GM10248 (cell line): ENCODE measurements around the gene SLC25A31.

Experiments used
- CTCF ChIA-PET: fragments of 300-600 bp; sonication (Branson Sonifier 250); formaldehyde crosslinking; extraction: SDS; loops from one replicate; lab custom pipeline; 2021; ENCODE audit warnings: antibody characterized with exemption; lab: Yijun Ruan, JAX
- POLR2A ChIA-PET: fragments of 350-650 bp; sonication (Branson Sonifier 250); formaldehyde crosslinking; extraction: SDS; loops from one replicate; lab custom pipeline; 2020; ENCODE audit warnings: antibody characterized with exemption; lab: Yijun Ruan, JAX
- DNase-seq: peaks from one replicate; pipeline ENCODE4 v3.0.0; 2012; ENCODE audit errors: extremely low spot score
- CTCF ChIP-seq: IDR thresholded peaks from 2 replicates; pipeline ENCODE4 v1.5.1; 2012; ENCODE audit warnings: mild to moderate bottlenecking, low read depth; ENCODE audit errors: extremely low read depth, missing control alignments, control extremely low read depth

The SLC25A31 gene

GRCh38 chr4:127781300-127782024 lies 51.3 kb downstream of the SLC25A31 start:
- DNase-seq: no peak
- ChIA-PET POLR2A (interaction anchor here (0.6 to 1.4 kb wide), 4 partner anchors 180 to 1314 kb away, joined by 4 to 11 read pairs (median 4); partner anchors contain the start of genes ABHD18, C4orf33, LARP1B and MFSD8), CTCF (interaction anchor here (0.8 to 2.2 kb wide), 4 partner anchors 18 to 184 kb away, joined by 3 to 6 read pairs (median 5); no protein-coding TSS in a partner anchor)
- TF ChIP-seq CTCF: no peak

- no peak for TF ChIP-seq CTCF
- DNase-seq: peak; percentile 94
- ChIA-PET POLR2A (interaction anchor here (0.6 to 1.4 kb wide), 6 partner anchors 8 to 1314 kb away, joined by 4 to 11 read pairs (median 4); partner anchors contain the start of genes ABHD18, C4orf33, LARP1B and MFSD8), CTCF (interaction anchor here (0.8 to 2.2 kb wide), 4 partner anchors 18 to 184 kb away, joined by 3 to 6 read pairs (median 5); no protein-coding TSS in a partner anchor)
These were observed 51.8 kb downstream of the SLC25A31 start for GRCh38 chr4:127782025-127782274.

- DNase-seq: peak; percentile 62
- ChIA-PET CTCF (interaction anchor here (0.8 to 2.2 kb wide), 5 partner anchors 17 to 183 kb away, joined by 3 to 6 read pairs (median 5); no protein-coding TSS in a partner anchor), POLR2A (interaction anchor here (0.6 to 1.4 kb wide), 6 partner anchors 8 to 1313 kb away, joined by 4 to 11 read pairs (median 4); partner anchors contain the start of genes ABHD18, C4orf33, LARP1B and MFSD8)
- TF ChIP-seq CTCF: peak; percentile 26
These were observed 52.2 kb downstream of the SLC25A31 start, which contains the start of gene HSPA4L for GRCh38 chr4:127782275-127783025. TSS of gene HSPA4L (plus strand) at chr4:127782322. CDS start at chr4:127782551, 229 bp downstream.

- DNase-seq: peak; percentile 52
- no peak for TF ChIP-seq CTCF
- POLR2A ChIA-PET: no interaction called here
- CTCF ChIA-PET: interaction anchor here (1.1 to 2.2 kb wide), 2 partner anchors 22 to 106 kb away, joined by 3 to 6 read pairs; no protein-coding TSS in a partner anchor
These were observed 53.0 kb downstream of the SLC25A31 start for GRCh38 chr4:127783026-127783769.

GRCh38 chr4:127783955-127784770 lies 54.0 kb downstream of the SLC25A31 start:
- DNase-seq: no peak
- ChIA-PET POLR2A (no interaction called here), CTCF (no interaction called here)
- TF ChIP-seq CTCF: no peak
